GM19193 (cell line): ENCODE measurements around the gene MDFIC.

ENCODE experiments used
- POLR2A ChIP-seq: IDR thresholded peaks from 4 replicates; pipeline ENCODE4 v1.6.1; 2011; ENCODE audit not compliant: insufficient read depth, insufficient read length; ENCODE audit errors: extremely low read depth

MDFIC gene

GRCh38 chr7:114959931-114960330 lies 38.0 kb downstream of the MDFIC start:
- no peak for TF ChIP-seq POLR2A

- no peak for TF ChIP-seq POLR2A
These were observed 40.5 kb downstream of the MDFIC start for GRCh38 chr7:114962441-114962840.

GRCh38 chr7:114966156-114966555 lies 44.3 kb downstream of the MDFIC start:
- TF ChIP-seq POLR2A = no peak

GRCh38 chr7:114969096-114969495 lies 47.2 kb downstream of the MDFIC start:
- no peak for TF ChIP-seq POLR2A

- TF ChIP-seq POLR2A = no peak
These were observed 48.4 kb downstream of the MDFIC start for GRCh38 chr7:114970308-114970707.

- TF ChIP-seq POLR2A = no peak
These were observed 48.8 kb downstream of the MDFIC start for GRCh38 chr7:114970732-114971131.

GRCh38 chr7:114972567-114972966 lies 50.7 kb downstream of the MDFIC start:
- TF ChIP-seq POLR2A = no peak

GRCh38 chr7:114973147-114973546 lies 51.3 kb downstream of the MDFIC start:
- TF ChIP-seq POLR2A = no peak

- TF ChIP-seq POLR2A = no peak
These were observed 53.5 kb downstream of the MDFIC start for GRCh38 chr7:114975401-114975800.

- no peak for TF ChIP-seq POLR2A
These were observed 54.8 kb downstream of the MDFIC start for GRCh38 chr7:114976666-114977065.

GRCh38 chr7:114977277-114977676 lies 55.4 kb downstream of the MDFIC start:
- no peak for TF ChIP-seq POLR2A

- TF ChIP-seq POLR2A = no peak
These were observed 57.5 kb downstream of the MDFIC start for GRCh38 chr7:114979388-114979787.

- no peak for TF ChIP-seq POLR2A
These were observed 58.1 kb downstream of the MDFIC start for GRCh38 chr7:114979803-114980507.

- no peak for TF ChIP-seq POLR2A
These were observed 59.4 kb downstream of the MDFIC start for GRCh38 chr7:114981323-114981722.

- TF ChIP-seq POLR2A = no peak
These were observed 63.3 kb downstream of the MDFIC start for GRCh38 chr7:114985116-114985715.
